Activated T-helper 17 cell treated with anti-CD3 and anti-CD28 coated beads, Interleukin-2, amount 50 U/mL, for 72 hours (primary cell): Measurements from ENCODE around the gene UGT2B11. TPM values are rescaled to one million over a fixed set of nuclear protein-coding genes. Genes with fewer than 3 reads are reported as not detected.
"Not testable (repeated sequence)": the region's sequence is repeated elsewhere in the genome, so short reads cannot be mapped to it uniquely, and the experiment has no call there.

Source experiments
- ATAC-seq: fragments of 150-1000 bp; cut with Tn5 transposase; replicated peaks from 2 replicates; pipeline ENCODE4 v1.10.0; 2021; ENCODE audit warnings: mild to moderate bottlenecking, moderate library complexity
- H3K27ac Mint-ChIP-seq: one replicate; pipeline ENCODE4 v1.8.0; 2022; ENCODE audit warnings: mixed read lengths
- H3K27me3 Mint-ChIP-seq: one replicate; pipeline ENCODE4 v1.8.0; 2022; ENCODE audit warnings: mixed read lengths
- H3K36me3 Mint-ChIP-seq: one replicate; pipeline ENCODE4 v1.8.0; 2022; ENCODE audit warnings: low read depth, mild to moderate bottlenecking, mixed read lengths
- H3K4me1 Mint-ChIP-seq: one replicate; pipeline ENCODE4 v1.8.0; 2022; ENCODE audit warnings: mixed read lengths
- H3K4me3 Mint-ChIP-seq: one replicate; pipeline ENCODE4 v1.8.0; 2022; ENCODE audit warnings: mild to moderate bottlenecking, mixed read lengths
- H3K9me3 Mint-ChIP-seq: one replicate; pipeline ENCODE4 v1.8.0; 2022; ENCODE audit warnings: mixed read lengths
- total RNA-seq, 2 donors: library from RNA; stranded (reverse); gene quantifications; one replicate each; pipeline ENCODE4 v1.2.3, GENCODE V29; 2022

The UGT2B11 gene
- total RNA-seq: not detected

- no peak for ATAC-seq
Measured at GRCh38 chr4:69214716-69215115, at the start of gene UGT2B11. Gene UGT2B11 (minus strand): TSS chr4:69214748. CDS start chr4:69214722, 26 bp downstream.

GRCh38 chr4:69253147-69253772 lies 38.7 kb upstream of the UGT2B11 start:
- not testable (repeated sequence) for H3K9me3 Mint-ChIP-seq, H3K4me3 Mint-ChIP-seq, H3K27ac Mint-ChIP-seq, H3K27me3 Mint-ChIP-seq, ATAC-seq, H3K4me1 Mint-ChIP-seq, H3K36me3 Mint-ChIP-seq

More at GRCh38 chr4:69214716-69215115, at the start of gene UGT2B11:
- Mint-ChIP-seq H3K4me3 (no peak within 1 kb of the TSS), H3K27me3 (peaks cover 3% of the 10 kb centered on the region), H3K27ac (no peak within 1 kb of the TSS), H3K4me1 (no peaks in the 10 kb centered on the region), H3K9me3 (peaks cover 3% of the 10 kb centered on the region), H3K36me3 (no peaks in the 10 kb centered on the region)

GRCh38 chr4:69250884-69251283 lies 36.3 kb upstream of the UGT2B11 start:
- not testable (repeated sequence) for H3K4me3 Mint-ChIP-seq, H3K27me3 Mint-ChIP-seq, H3K27ac Mint-ChIP-seq

GRCh38 chr4:69242562-69243240 lies 28.2 kb upstream of the UGT2B11 start:
- H3K9me3 Mint-ChIP-seq: peaks cover 15% of the 10 kb centered on the region
- not testable (repeated sequence) for H3K4me1 Mint-ChIP-seq, ATAC-seq, H3K36me3 Mint-ChIP-seq, H3K27me3 Mint-ChIP-seq, H3K4me3 Mint-ChIP-seq, H3K27ac Mint-ChIP-seq

More at GRCh38 chr4:69250884-69251283, 36.3 kb upstream of the UGT2B11 start:
- H3K9me3 Mint-ChIP-seq, ATAC-seq, H3K36me3 Mint-ChIP-seq, H3K4me1 Mint-ChIP-seq: not testable (repeated sequence)

- ATAC-seq, H3K27ac Mint-ChIP-seq, H3K4me3 Mint-ChIP-seq, H3K27me3 Mint-ChIP-seq, H3K4me1 Mint-ChIP-seq, H3K36me3 Mint-ChIP-seq: not testable (repeated sequence)
- H3K9me3 Mint-ChIP-seq: peaks cover 11% of the 10 kb centered on the region
Measured at GRCh38 chr4:69241746-69242145, 27.2 kb upstream of the UGT2B11 start.

GRCh38 chr4:69240787-69241186 lies 26.2 kb upstream of the UGT2B11 start:
- not testable (repeated sequence) for H3K27ac Mint-ChIP-seq, ATAC-seq, H3K36me3 Mint-ChIP-seq, H3K4me3 Mint-ChIP-seq, H3K4me1 Mint-ChIP-seq, H3K9me3 Mint-ChIP-seq, H3K27me3 Mint-ChIP-seq

- H3K4me1 Mint-ChIP-seq: no peaks in the 10 kb centered on the region
- H3K27ac Mint-ChIP-seq: no peak overlapping the region
- no peak overlapping the region for H3K4me3 Mint-ChIP-seq
- H3K9me3 Mint-ChIP-seq: peaks cover 2% of the 10 kb centered on the region
- ATAC-seq: no peak
- H3K36me3 Mint-ChIP-seq: no peaks in the 10 kb centered on the region
- no peaks in the 10 kb centered on the region for H3K27me3 Mint-ChIP-seq
Measured at GRCh38 chr4:69239557-69240168, 25.1 kb upstream of the UGT2B11 start.

GRCh38 chr4:69239092-69239491 lies 24.5 kb upstream of the UGT2B11 start:
- no peak overlapping the region for H3K4me3 Mint-ChIP-seq
- no peaks in the 10 kb centered on the region for H3K4me1 Mint-ChIP-seq
- no peaks in the 10 kb centered on the region for H3K36me3 Mint-ChIP-seq
- ATAC-seq: no peak
- no peaks in the 10 kb centered on the region for H3K27me3 Mint-ChIP-seq
- no peak overlapping the region for H3K27ac Mint-ChIP-seq
- H3K9me3 Mint-ChIP-seq: peaks cover 5% of the 10 kb centered on the region

GRCh38 chr4:69224891-69225290 lies 10.3 kb upstream of the UGT2B11 start:
- H3K27ac Mint-ChIP-seq: no peak overlapping the region
- no peaks in the 10 kb centered on the region for H3K4me1 Mint-ChIP-seq
- no peak for ATAC-seq

GRCh38 chr4:69223277-69223676 lies 8.7 kb upstream of the UGT2B11 start:
- not testable (repeated sequence) for ATAC-seq, H3K36me3 Mint-ChIP-seq, H3K9me3 Mint-ChIP-seq, H3K4me3 Mint-ChIP-seq, H3K27me3 Mint-ChIP-seq, H3K27ac Mint-ChIP-seq, H3K4me1 Mint-ChIP-seq

More at GRCh38 chr4:69224891-69225290, 10.3 kb upstream of the UGT2B11 start:
- Mint-ChIP-seq H3K4me3 (no peak overlapping the region), H3K36me3 (no peaks in the 10 kb centered on the region), H3K27me3 (no peaks in the 10 kb centered on the region), H3K9me3 (no peaks in the 10 kb centered on the region)

GRCh38 chr4:69218491-69218890 lies 3.9 kb upstream of the UGT2B11 start:
- not testable (repeated sequence) for ATAC-seq, H3K36me3 Mint-ChIP-seq, H3K4me3 Mint-ChIP-seq, H3K27ac Mint-ChIP-seq, H3K9me3 Mint-ChIP-seq, H3K27me3 Mint-ChIP-seq, H3K4me1 Mint-ChIP-seq

GRCh38 chr4:69210911-69211310 lies 3.6 kb downstream of the UGT2B11 start:
- no peak for ATAC-seq
- Mint-ChIP-seq H3K36me3 (no peaks in the 10 kb centered on the region), H3K27me3 (peaks cover 3% of the 10 kb centered on the region), H3K9me3 (peaks cover 4% of the 10 kb centered on the region), H3K27ac (no peak overlapping the region), H3K4me1 (no peaks in the 10 kb centered on the region), H3K4me3 (no peak overlapping the region)

- H3K27me3 Mint-ChIP-seq, H3K4me3 Mint-ChIP-seq, ATAC-seq, H3K4me1 Mint-ChIP-seq, H3K9me3 Mint-ChIP-seq, H3K36me3 Mint-ChIP-seq, H3K27ac Mint-ChIP-seq: not testable (repeated sequence)
Measured at GRCh38 chr4:69198506-69198905, 16.0 kb downstream of the UGT2B11 start.

GRCh38 chr4:69196209-69196965 lies 18.2 kb downstream of the UGT2B11 start:
- Mint-ChIP-seq H3K27me3 (peaks cover 9% of the 10 kb centered on the region), H3K27ac (no peak overlapping the region), H3K4me1 (no peaks in the 10 kb centered on the region), H3K4me3 (no peak overlapping the region), H3K36me3 (no peaks in the 10 kb centered on the region), H3K9me3 (peaks cover 5% of the 10 kb centered on the region)
- ATAC-seq: no peak
